ES-I3 (cell line): Measurements from ENCODE around the gene DAZAP2.
"Not testable (repeated sequence)": the region's sequence is repeated elsewhere in the genome, so short reads cannot be mapped to it uniquely, and the experiment has no call there.

Source experiments
- H3K36me3 ChIP-seq: 2 replicates; pipeline ENCODE4 v1.6.1; 2013; ENCODE audit warnings: mild to moderate bottlenecking, low read length, control low read depth, moderate library complexity; ENCODE audit not compliant: insufficient read depth
- H3K4me1 ChIP-seq: 2 replicates; pipeline ENCODE4 v1.6.1; 2013; ENCODE audit warnings: mild to moderate bottlenecking, control low read depth, low read length; ENCODE audit not compliant: insufficient read depth
- H3K9ac ChIP-seq: 2 replicates; pipeline ENCODE4 v1.6.1; 2013; ENCODE audit warnings: low read depth, mild to moderate bottlenecking, low read length, moderate library complexity
- H3K9me3 ChIP-seq: 2 replicates; pipeline ENCODE4 v1.6.1; 2013; ENCODE audit warnings: mild to moderate bottlenecking, low read length, moderate library complexity; ENCODE audit not compliant: control insufficient read depth, insufficient read depth

DAZAP2 gene

DNA sequence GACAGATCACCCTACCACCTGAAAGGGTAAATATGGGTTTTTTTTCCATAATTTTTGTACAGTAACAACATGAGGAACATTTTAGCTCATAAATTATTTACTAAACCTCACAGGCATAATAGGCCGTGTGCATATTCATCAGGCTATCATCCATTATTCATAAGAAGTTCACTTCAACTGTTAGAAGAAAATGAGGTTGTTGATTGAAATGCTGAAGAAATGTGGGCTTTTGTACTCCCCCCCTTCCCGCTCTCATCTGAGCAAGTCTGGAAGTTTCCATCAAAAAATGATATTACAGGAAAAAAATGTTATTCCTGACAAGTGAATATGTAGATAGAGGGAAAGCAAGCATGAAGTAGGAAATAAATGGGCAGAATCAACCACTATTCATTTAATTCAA, 12.9 kb upstream of the DAZAP2 start:
- H3K36me3 ChIP-seq = no peaks in the 10 kb centered on the region
- no peak overlapping the region for H3K9ac ChIP-seq
- no peaks in the 10 kb centered on the region for H3K4me1 ChIP-seq
- no peaks in the 10 kb centered on the region for H3K9me3 ChIP-seq

DNA sequence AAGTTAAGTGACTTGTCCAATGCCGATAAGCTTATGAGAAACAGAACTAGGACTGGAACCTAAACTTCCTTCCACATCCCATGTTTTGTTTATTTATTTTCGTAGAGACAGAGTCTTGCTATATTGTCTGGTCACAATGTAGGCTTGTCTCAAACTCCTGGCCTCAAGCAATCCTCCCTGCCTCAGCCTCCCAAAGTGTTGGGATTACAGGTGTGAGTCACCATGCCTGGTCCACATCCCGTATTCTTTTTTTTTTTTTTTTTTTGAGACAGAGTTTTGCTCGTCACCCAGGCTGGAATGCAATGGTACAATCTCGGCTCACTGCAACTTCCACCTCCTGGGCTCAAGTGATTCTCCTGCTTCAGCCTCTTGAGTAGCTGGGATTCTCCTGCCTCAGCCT, 11.5 kb upstream of the DAZAP2 start:
- H3K4me1 ChIP-seq, H3K36me3 ChIP-seq, H3K9ac ChIP-seq, H3K9me3 ChIP-seq: not testable (repeated sequence)

DNA sequence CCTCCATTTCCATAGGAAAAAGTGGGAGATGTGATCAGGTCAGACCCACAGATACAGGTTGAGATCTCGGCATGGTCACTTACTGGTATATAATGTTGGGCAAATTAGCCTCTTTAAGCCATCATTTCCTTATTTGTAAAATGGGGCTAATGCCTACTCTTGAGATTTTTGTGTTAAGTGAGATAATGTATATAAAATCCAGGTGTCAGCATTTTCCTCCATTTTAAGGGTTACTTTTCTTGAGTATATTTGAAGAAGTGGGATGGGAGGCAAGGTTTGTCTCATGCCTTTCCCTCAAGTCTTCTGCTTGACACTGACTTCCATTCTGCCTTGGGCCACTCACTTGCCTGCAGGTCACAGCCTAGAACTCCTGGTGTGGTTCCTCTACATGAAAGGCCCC, 10.7 kb upstream of the DAZAP2 start:
- H3K9me3 ChIP-seq = no peaks in the 10 kb centered on the region
- no peaks in the 10 kb centered on the region; the same call in 1 of the 2 replicates for H3K36me3 ChIP-seq
- H3K9ac ChIP-seq = no peak overlapping the region
- H3K4me1 ChIP-seq = no peaks in the 10 kb centered on the region

DNA sequence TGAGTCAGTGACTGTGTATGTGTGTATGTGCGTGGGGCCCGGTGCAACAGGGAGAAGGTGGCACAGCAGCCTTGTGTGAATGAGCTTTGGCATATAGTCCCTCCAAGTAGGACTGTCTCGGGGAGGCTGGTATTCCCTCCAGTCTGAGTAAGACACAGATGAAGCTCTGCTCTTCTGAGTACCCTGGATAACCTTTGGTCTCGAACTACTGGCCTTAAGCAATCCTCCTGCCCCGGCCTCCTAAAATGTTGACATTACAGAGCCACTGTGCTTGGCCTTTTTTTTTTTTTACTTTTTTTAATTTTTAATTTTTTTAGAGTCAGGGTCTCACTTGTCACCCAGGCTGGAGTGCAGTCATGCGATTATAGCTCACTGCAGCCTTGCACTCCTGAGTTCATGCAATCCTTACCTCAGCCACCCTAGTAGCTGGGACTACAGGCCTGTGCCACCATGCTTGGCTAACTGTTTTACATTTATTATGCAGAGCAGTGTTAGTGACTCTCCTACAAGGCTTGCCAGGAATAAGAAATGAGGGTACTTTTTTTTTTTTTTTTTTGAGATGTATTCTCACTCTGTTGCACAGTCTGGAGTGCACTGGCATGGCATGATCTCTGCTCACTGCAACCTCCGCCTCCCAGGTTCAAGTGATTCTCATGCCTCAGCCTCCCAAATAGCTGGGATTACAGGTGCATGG, 9.4 kb upstream of the DAZAP2 start:
- H3K4me1 ChIP-seq = no peaks in the 10 kb centered on the region

DNA sequence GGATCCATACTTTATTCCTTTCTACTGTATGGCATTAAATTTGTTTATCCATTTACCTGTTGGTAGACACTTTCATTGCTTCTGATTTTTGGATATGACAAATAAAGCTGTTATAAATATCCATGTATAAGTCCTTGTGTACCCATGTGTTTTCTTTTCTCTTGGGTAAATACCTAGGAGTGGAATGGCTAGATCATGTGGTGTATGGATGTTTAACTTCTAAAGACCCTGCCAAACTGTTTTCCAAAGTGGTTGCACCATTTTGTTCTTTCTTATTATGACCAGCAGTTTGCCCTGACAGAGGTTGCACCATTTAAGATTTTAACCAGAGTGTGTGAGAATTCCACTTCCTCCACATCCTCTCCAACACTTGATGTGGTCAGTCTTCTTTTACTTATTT, 6.0 kb upstream of the DAZAP2 start:
- Histone ChIP-seq H3K4me1 (no peaks in the 10 kb centered on the region), H3K9ac (no peak overlapping the region), H3K36me3 (no peaks in the 10 kb centered on the region; the same call in 1 of the 2 replicates), H3K9me3 (no peaks in the 10 kb centered on the region)

More for the DNA sequence above, 9.4 kb upstream of the DAZAP2 start:
- no peak overlapping the region for H3K9ac ChIP-seq
- no peaks in the 10 kb centered on the region for H3K9me3 ChIP-seq
- no peaks in the 10 kb centered on the region; the same call in 1 of the 2 replicates for H3K36me3 ChIP-seq

DNA sequence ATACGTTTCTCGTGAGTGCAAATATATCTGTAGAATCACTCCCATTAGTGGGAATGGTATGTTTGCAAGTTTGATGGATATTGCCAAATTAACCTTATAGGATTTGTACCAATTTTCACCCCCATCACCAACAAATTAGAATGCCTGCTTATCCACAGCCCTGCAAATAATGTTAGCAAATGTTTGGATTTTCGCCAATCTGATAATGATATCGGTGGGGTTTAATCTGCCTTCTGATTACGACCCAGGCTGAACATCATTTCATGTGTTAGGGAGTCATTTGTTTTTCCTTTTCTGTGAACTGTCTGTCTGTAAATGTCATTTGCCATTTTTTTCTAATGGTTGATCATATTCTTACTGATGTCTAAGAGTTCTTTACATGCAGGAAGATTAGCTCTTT, 4.1 kb upstream of the DAZAP2 start:
- no peaks in the 10 kb centered on the region for H3K4me1 ChIP-seq
- H3K36me3 ChIP-seq = no peaks in the 10 kb centered on the region; the same call in 1 of the 2 replicates
- no peaks in the 10 kb centered on the region for H3K9me3 ChIP-seq
- no peak overlapping the region for H3K9ac ChIP-seq

DNA sequence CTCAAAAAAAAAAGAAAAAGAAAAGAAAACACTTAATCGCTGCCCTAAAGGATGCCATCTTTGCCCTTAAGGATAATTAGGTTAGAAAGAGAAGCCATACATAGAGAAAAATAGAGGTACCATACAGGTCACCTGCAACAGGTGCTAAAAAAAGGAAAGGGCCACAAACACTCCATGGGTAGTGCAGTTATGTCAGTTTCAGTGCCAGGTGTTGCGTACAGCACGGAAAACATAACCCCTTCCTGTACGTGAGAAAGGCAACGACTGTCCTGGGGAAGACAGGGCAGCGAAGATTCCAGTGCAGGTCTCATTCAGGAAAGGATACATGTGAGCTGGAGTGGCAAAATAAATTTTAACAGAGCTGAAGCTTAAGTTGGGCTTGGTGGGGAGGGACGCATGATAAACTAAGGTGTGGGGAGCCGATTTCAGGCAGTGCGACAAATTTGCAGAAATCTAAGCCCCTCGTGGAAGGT, 553 bp upstream of the DAZAP2 start:
- H3K9ac ChIP-seq = peak overlapping the region; percentile 100
- H3K36me3 ChIP-seq = peaks cover 8% of the 10 kb centered on the region
- H3K9me3 ChIP-seq = no peaks in the 10 kb centered on the region
- H3K4me1 ChIP-seq = no peaks in the 10 kb centered on the region

DNA sequence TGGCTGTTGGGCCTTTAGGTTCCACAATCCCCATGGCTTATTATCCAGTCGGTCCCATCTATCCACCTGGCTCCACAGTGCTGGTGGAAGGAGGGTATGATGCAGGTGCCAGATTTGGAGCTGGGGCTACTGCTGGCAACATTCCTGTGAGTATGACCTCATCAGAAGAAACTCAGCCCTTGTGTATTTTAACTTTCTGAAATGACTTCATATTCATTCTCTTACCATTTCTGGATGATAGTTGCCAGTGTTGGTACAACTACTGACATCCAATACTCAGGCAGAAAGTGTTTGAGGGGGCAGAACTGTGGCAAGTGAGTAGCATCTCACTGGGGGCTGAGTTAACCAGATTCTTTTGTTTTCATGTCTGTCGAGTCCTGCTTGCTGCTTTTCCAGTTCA, 2.3 kb downstream of the DAZAP2 start:
- Histone ChIP-seq H3K36me3 (peaks cover 10% of the 10 kb centered on the region), H3K9me3 (no peaks in the 10 kb centered on the region), H3K9ac (no peak overlapping the region), H3K4me1 (peaks cover 1% of the 10 kb centered on the region)

DNA sequence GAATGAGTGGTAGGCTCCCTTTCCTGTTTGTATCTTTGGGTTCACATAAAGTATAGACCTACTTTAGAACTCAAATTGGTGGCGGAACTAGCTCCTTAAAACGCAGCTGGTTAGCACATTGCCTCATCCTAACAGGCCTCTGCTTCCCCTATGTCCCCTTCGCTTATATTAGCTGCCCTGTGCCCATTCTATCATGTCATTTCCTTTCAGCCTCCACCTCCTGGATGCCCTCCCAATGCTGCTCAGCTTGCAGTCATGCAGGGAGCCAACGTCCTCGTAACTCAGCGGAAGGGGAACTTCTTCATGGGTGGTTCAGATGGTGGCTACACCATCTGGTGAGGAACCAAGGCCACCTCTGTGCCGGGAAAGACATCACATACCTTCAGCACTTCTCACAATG, 3.5 kb downstream of the DAZAP2 start:
- Histone ChIP-seq H3K9ac (no peak overlapping the region), H3K9me3 (no peaks in the 10 kb centered on the region), H3K36me3 (peaks cover 11% of the 10 kb centered on the region), H3K4me1 (peaks cover 13% of the 10 kb centered on the region)

DNA sequence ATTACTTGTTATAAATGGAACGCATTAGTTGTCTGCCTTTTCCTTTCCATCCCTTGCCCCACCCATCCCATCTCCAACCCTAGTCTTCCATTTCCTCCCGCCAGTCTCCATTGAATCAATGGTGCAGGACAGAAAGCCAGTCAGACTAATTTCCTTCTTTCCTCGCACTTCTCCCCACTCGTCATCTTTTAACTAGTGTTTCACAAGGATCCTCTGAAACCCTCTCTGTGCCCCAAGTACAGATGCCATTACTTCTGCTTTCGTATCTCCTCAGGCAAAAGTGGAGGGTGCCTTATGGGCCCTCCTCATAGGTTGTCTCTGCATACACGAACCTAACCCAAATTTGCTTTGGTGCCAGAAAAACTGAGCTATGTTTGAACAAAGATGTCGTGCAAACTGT, 4.2 kb downstream of the DAZAP2 start:
- peaks cover 20% of the 10 kb centered on the region for H3K4me1 ChIP-seq
- H3K9me3 ChIP-seq = no peaks in the 10 kb centered on the region
- H3K36me3 ChIP-seq = peaks cover 11% of the 10 kb centered on the region
- H3K9ac ChIP-seq = no peak overlapping the region

DNA sequence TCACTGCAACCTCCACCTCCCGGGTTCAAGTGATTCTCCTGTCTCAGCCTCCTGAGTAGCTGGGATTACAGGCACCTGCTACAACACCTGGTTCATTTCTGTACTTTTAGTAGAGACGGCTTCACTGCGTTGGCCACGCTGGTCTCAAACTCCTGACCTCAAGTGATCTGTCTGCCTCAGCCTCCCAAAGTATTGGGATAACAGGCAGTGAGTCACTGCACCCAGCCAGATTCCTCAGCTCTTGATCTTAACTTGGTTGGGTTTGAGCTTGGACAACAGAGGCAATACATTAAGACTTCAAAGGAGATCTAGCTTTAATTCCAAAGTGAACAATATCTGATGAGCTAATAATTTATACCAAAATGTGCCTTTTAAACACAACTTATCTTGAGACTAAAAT, 5.6 kb downstream of the DAZAP2 start:
- H3K9ac ChIP-seq = no peak overlapping the region
- no peaks in the 10 kb centered on the region for H3K9me3 ChIP-seq
- H3K4me1 ChIP-seq = peaks cover 27% of the 10 kb centered on the region
- H3K36me3 ChIP-seq = peaks cover 11% of the 10 kb centered on the region

DNA sequence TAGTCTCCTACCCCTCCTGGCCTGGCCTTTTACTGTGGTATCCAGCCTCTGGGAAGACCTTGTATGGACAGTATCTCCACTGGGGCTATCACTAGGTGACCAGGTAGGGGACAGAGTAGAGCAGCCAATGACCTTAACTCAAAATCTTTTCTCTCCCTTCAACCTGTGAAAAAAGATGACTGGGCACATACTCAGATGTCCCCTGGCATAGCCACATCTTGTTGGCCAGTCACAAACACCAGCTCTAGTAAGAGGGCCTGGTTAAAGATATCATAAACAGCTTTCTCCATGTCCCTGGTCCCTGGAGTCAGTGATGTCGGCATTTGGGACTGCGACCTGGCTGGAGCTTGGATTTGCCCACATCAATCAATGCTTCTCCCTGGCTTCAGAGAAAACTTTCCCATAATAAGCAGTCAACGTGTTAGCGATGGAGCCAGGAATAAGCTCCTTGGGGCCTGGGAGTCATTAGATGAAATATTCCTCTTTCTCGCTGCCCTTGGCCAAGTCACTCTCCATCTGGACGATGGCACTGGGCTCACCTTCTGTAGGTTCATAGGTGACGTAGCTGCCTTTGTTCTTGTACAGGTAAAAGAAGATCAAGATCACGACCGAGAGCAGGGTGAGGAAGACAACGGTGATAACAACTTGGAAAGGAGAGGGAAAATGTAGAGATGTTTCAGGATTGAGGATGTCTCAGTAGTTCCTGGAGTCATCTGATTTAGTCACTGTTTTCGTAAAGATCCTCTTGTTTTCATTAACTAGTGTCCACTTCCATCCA, 7.0 kb downstream of the DAZAP2 start:
- H3K4me1 ChIP-seq = peaks cover 27% of the 10 kb centered on the region
- no peaks in the 10 kb centered on the region for H3K9me3 ChIP-seq
- no peak overlapping the region for H3K9ac ChIP-seq
- peaks cover 11% of the 10 kb centered on the region for H3K36me3 ChIP-seq

DNA sequence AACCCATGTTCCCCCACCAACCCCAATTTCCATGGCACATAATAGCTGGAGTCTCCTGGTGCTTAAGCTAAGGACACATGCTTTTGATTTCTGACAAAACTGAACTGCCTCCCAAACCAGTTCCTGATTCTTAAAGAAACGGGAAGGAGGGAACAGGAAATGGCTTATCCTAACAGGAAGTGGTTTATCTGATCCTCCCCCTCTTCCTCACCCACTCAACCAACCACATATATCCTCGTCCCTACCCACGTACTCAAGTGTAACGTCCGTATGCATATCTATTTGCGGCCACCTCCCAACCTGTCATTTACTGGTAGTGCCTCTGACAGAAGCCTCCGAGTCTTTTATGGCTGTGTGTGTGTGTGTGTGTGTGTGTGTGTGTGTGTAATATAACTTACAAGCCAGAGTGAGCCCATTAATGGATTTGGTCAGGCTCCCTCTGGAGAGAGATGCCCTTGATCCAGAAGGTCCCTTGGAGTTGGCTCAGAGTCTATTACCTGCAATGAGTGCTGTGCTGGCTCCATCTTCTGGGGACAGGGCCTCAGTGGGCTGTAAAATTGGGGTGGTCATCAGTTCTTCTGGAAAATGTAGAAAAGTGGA, 7.7 kb downstream of the DAZAP2 start:
- Histone ChIP-seq H3K9ac (no peak overlapping the region), H3K36me3 (peaks cover 11% of the 10 kb centered on the region)

DNA sequence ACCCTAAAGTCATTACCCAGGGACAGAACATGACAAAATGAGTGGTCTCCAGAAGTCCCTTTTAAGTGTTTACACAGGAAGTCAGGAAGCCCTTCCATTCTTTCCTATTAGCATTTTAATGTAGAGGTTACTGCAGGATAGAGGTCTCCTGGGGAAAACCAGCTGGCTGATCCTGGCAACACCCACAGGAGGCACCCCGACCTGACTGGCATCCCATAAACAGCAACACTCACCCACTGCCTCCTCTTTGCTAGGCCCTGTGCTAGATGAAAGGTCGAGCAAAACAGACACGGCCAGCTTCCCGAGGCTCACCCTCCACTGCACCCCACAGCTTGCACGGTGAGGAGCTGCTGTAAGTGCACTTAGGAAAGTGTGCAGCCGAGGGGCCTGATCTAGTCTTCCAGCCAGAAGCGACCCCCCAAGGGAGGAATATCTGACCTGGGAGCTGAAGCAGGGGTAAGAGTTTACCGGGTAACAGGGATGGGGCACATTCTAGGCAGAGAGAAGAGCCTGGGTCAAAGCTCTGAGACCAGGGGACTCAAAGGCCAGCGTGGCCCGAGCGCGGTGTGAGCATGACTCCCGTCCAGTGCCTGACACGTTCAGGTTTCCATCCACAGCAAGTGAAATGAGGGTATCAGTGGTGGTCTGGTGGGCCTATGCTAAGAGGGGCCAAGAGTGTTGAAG, 9.0 kb downstream of the DAZAP2 start:
- Histone ChIP-seq H3K36me3 (peaks cover 5% of the 10 kb centered on the region), H3K4me1 (peaks cover 29% of the 10 kb centered on the region), H3K9ac (no peak overlapping the region; the same call in 1 of the 2 replicates), H3K9me3 (no peaks in the 10 kb centered on the region)

More for the DNA sequence above, 7.7 kb downstream of the DAZAP2 start:
- H3K9me3 ChIP-seq = no peaks in the 10 kb centered on the region
- peaks cover 27% of the 10 kb centered on the region for H3K4me1 ChIP-seq
